ENCODE results near the gene LIFR.

Gene LIFR

DNA sequence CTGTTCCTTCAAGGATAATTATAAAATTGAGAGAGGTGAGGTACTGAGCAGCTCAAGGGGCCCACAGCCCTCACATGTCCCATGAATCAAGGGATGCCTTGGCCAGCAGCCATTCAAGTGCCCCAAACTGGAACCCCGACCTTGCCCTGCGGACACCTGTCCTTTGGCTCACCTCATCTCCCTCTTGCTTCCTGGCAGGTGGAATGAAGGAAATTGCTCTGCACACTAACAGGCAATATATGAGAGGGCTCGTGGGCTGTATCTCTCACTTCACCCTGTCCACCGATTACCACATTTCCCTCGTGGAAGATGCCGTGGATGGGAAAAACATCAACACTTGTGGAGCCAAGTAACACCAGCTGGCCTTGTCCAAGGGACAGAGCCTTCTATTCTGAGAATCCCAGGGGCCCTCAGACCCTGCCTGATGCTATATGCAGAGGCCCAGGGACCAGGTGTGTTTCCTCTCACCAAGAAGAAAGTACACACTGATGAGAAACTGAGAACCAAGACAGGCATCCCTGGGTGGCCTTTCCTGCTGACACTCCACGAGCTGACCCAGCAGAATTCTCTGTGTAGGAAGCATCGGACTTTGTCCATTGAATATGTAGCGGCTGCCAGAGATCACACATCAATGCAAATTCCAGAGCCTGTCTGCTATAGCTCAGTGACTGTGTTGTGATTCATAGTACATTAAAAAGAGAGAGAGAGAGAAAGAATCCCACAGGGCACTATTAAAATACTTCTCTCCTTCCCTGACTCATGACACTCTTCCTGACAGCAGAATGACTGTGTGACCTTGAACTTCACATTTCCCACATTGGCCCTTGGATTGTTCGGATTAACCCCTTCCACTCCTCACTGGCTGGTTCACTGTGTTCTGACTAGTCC is 92.6 kb downstream of the LIFR start:
- DNase-seq (ENCODE audit: low read depth), result no peak

DNA sequence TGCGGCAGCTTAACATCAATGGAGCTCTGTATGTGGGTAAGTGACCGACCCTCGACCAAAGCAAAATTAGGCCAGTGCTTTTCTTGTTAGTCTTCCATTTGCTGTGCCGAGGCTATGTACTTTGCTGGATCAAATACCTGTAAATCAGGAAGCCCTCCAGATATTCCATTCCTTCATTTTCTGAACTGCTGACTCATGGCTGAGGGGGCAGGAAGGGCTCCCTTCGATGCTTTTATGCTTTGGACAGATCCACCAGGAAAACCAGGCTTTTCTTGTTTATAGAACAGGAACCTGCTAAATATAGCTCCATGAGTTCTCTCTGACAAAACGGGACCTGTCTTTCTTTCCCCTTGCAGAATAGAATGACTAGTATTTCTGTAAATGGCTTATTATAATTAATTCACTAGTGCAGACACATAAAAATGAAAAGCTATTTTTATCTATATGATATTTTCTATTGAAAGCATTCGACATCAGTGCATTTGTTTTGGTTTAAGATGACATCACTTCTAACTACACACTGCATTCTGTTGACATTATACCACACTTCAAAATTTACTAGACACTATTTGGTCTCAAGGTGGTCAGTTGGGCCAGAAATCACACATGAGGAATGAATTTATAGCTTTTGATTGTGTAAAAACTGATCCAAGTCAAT is 93.3 kb downstream of the LIFR start:
- no peak for DNase-seq (ENCODE audit: low read depth)

DNA sequence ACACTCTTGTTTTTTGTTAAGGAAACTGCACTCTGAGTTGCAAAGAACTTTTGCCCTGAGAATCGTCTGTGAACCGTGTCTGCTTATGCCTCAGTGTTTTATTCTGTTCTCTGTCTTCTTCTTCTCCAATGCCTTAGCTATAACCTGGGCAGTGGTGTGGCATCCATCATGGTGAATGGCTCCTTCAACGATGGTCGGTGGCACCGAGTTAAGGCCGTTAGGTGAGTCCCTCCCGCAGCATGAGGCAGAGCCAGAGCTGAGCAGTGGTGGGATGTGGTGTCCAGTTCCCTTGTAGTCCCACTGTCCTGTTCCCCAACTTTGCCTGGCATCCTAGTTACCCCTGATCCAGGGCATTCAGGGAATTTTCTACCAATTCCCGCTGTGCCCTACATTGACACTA is 98.3 kb downstream of the LIFR start:
- no peak for DNase-seq (ENCODE audit: low read depth)

DNA sequence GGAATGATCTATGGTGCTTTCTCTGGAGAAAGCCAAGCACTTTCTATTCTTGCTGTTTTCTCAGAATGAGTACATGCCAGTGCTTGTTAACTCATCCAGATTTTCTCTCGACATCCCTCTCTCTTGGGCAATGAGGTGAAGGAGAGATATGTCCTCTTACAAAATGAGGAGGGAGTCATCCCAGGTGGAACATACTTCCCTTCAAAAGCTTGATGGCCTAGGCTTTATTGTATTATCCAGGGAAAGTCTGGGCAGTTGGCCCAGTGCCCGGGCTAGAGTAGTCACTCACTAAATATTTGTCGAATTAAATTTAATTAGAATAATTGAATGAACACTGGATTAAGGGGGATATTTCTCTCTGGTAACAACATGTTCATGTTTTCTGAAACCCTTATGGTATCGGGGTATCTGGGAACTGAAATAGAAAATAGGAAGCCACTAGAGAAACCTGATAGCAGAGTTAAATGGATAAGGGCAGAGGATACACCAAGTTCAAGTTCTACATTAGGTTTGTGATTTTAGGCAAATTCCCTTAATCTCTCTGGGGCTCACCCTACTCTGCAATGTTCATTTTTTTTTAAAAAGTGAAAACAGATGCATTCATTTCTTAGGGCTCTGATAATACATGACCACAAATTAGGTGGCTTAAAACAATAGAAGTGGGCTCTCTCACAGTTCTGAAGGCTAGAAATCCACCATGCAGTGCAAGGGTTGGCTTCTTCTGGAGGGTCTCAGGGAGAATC is 99.6 kb downstream of the LIFR start:
- DNase-seq (ENCODE audit: low read depth), result no peak

DNA sequence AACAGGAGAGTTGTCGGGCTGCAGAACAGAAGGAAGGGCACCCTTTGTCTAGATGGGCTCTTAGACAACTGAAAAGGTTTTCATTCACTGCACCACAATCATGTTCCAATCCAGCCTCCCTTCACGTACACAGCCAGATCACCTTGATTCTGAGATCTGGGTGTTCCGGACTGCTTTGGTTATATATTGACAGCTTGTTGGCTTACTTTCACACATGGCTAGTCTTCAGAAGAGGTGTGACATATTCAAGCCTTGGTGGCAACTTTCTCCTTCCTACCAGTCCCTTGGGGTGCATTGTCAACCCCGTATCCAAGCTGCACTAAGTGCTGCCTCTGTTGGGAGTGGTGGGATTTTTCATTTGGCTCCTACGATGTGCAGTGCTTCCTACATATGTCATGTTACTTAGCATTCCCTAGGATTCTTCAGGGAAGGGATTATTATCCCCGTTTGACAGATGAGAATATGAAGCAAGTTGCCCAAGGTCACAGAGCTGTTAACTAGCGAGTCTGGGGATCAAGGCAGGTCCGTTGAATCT is 100.6 kb downstream of the LIFR start:
- no peak for DNase-seq (ENCODE audit: low read depth)

DNA sequence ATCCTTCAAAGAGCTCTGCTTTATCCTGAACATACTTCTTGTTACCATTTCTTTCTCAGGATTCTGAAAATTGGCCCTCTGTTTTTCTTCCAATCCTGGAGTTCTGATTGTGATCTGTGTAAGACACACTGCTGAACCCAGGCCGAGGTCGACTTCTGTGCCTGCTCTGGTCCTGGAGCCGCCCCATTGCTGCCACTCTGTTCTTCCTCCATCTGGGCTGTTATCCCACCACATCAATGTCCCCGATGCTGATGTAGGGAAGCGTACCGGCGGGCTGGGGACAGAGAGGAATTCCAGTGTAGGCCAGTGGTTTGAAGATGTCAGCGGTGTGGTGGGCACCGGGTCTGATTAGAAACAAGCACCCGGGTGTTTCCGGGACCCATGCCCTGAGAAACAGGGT is 102.5 kb downstream of the LIFR start:
- no peak for DNase-seq (ENCODE audit: low read depth)

DNA sequence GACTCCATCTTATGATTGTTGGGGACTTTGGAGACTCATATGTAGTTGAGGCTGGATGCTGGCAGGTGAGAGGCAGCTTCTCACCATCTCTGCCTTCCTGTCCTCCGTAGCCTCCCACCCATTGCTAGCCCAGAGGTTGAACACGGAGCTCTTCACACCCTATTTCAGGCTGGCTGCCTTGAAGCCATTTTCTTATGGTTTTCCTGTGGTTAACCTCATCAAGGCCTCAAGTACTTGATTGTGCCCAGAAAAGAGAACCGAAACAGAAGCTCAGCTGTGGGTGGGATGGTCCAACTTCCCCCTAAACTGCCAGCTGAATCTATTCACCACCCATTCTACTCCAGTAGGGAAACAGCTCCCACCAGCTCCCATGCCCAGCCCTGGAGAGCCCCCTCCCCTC is 102.9 kb downstream of the LIFR start:
- DNase-seq (ENCODE audit: low read depth), result peak; percentile 10

DNA sequence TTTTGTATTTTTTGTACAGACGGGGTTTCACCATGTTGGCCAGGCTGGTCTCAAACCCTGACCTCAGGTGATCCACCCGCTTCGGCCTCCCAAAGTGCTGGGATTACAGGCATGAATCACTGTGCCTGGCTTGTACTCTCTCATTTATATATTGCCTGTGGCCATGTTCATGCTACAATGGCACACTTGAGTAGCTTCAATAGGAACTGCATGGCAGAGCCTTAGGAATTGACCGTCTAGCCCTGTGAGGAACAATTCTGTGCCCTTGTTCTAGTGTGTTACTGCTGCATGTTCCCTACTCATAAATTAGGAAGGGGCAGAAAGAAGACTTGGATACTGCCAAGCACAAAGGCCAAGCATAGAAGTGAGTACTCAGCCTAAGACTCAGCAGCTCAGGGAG is 104.2 kb downstream of the LIFR start:
- DNase-seq (ENCODE audit: low read depth), result no peak

DNA sequence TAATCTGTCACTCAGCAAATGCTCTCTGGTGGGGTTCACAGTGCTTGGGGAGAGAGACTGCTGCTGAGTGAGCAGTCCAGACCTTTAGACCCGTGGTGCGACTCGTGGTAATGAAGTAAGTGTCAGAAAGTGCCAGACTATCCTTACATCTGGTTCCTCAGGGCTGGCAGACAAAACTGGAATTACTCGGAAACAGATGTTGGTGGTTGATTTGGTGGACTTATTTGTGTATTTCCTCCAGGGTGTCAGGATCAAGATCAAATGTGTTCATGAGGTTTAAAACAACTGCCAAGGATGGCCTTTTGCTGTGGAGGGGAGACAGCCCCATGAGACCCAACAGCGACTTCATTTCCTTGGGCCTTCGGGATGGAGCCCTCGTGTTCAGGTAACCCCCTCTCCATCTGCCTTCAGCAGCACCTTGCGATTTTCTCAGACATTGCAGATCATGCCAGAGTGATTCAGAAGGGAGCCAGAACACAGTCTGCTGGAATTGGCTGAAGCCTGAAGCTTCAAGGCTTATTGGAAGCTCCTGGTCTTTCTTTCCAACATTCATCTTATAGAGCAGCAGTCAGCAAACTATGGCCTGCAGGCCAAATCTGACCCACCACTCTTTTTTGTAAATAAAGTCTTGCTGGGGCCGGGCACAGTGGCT is 105.2 kb downstream of the LIFR start:
- no peak for DNase-seq (ENCODE audit: low read depth)

DNA sequence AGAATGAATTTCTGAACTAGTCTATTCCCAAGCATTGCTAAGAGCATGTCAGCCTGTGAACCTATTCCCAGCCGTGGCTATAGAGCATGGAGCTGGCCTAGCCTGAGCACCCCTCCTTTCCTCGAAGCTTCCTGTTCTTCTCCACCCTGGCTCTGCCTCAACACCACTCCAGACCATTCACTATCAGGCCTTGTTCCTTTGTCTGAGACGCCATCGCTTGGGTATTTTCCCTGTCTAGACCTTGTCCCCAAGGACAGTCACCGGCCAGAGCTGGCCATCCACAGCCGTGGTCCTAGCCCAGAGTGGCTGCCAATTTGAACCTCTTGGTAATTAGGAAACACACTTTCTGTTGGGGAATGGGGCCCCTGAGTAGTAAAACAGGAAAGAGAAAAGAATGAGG is 105.8 kb downstream of the LIFR start:
- DNase-seq (ENCODE audit: low read depth), result no peak

DNA sequence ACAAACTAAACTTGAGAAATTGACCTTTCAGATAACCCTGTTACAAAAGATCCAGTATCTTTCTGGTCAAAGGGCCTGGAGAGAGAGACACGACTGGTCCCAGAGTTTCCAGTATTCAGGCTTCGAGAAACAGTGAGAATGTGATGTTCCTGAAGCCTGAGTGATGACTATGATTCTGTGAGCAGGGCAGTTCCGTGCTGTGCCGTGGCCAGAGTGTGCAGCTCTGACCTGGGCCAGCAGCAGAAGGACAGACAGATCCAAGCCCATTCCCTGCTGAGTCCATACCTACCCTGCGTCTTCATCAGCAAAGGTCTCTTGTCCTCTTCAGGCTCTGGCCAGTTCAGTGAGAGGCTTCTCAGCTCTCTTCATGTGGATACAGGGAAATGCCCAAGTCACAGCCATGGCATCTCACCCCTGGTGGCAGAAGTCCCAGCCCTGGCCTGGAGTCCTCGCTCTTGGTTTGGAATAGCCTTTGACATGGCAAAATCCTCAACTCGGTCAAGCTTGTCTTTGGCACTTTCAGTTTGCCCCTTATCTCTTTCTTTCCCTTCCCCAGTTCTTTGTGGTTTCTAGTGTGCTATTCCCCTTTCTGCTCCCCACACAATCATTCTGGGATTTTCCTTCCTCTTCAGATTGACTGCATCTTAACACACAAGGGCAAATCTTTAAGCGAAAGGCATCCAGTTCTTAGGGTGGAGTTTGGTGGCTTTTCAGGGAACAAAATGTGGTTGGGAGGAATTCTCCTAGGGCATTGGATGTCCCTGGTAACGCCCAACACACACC is 107.7 kb downstream of the LIFR start:
- no peak for DNase-seq (ENCODE audit: low read depth)

DNA sequence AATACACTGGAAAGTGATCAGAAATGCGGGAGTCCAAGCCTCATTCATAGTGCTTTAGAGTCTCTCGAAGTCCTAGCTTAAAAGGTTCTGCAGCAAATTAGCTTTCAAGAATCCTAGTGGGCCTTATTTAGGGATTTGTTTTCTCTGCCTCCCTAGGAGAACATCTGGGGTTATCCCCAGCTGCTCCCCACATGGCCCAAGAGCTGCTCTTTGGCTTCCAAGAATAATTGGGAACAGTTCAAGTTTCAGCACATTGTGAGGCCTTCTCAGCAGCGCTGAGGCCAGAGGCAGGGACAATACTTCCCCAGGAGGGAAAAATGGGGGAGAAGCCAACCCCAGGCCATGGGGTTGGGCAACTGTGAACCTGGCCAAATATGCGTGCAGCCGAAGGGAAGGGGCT is 108.7 kb downstream of the LIFR start:
- no peak for DNase-seq (ENCODE audit: low read depth)

DNA sequence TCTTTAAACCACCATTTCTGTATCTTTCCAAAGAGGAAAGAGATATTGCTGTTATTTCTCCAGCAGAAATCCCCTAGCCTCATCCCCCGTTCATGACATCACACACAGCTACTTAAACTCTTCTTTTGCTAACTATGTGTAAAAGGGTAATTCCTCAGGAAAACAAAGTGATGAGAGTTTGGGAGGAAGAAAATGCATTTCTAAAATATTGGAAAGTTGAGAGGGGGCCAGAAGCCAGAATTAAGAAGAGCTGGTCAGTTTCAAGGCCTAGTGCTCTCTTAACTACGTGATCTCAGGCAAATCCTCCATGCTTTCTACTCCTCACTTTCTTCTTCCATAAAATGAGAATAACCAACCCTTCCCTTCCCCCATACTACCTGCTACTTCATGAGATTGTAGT is 109.4 kb downstream of the LIFR start:
- DNase-seq (ENCODE audit: low read depth), result no peak

DNA sequence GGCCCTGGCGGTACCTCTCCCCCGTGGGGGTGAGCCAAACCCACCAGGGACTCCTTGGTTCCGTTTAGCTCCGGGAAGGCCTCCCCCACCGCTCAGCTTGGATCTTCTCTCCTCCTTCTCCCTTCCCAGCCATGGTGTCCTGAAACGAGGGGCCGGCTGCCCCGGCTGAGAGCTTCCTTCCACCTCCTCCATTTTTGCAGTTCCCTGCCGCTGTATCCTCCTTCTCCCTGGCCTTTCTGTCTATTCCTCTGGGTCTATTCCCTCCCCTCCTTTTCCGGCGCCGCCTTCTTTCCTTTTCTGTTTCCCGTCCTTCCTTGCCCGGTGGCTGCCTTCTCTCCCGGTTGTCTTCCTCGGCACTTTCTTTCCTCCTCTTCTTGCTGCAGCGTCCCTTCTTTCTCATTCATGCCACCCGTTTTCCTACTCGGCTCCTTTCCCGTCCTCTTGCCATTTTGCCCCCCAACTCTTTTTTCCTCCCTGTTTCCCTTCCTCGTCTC is 110.4 kb downstream of the LIFR start:
- DNase-seq (ENCODE audit: low read depth), result no peak

DNA sequence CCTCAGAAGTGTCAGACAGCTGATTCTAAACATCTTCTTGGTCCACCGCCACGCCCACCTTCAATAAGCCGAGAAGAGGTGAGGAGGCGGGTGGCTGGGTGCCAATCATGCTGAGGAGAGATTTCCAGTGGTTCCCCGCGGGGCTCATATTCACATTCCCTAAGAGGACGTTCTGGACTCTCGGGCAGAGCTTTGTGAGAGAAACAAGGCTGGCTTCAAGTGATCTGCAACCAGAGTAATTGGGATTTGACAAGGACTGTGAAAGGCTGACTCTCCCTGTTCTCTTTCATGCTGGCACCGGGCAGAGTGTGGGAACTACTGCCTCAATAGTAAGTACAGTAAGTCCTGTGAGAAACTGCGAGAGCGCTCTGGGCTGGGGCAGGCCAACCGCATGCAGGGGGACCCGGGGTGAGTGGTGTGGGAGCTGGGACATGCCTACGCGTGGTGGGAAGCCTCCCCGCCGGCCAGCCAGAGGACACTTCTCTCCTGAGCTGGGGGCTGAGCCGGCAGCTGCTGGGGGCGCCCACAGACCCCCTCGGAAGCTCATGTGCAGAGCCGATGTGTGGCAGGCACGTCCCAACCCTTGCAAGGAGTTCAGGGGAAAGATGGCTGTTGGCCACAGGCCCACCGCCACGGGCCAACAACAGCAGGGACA is 110.9 kb downstream of the LIFR start:
- DNase-seq (ENCODE audit: low read depth), result no peak

DNA sequence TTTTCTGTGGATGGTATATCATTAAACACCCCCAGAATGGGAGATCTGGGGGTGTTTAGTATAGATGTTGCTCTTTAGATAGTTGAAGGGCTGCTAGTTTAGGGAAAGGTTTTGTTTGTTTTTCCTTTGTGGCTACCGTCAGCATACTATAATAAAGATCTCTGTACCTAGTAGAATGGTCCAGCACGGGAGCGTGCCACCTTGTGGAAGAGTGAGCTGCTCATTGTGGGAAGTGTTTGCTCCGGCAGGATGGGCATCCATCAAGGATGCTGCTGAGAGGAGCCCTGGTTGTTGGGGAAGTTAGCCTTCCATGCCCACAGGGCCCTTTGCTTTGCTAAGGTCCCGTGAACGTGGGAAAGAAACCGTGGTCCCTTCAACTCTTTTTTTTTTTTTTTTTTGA is 113.1 kb downstream of the LIFR start:
- DNase-seq (ENCODE audit: low read depth), result no peak

DNA sequence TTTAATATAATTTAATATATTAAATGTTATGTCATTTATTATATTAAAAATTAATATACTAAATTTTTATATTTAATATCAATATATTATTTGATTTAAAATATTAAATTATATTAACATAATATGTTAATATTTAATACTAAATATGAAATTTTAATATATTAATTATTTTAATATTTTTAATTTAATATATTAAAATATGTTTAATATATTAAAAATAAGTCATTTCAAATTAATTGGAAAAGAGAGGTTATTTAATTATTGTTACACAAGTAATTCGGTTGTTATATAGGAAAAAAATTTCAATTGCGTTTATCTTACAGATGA is 114.2 kb downstream of the LIFR start:
- no peak for DNase-seq (ENCODE audit: low read depth)

DNA sequence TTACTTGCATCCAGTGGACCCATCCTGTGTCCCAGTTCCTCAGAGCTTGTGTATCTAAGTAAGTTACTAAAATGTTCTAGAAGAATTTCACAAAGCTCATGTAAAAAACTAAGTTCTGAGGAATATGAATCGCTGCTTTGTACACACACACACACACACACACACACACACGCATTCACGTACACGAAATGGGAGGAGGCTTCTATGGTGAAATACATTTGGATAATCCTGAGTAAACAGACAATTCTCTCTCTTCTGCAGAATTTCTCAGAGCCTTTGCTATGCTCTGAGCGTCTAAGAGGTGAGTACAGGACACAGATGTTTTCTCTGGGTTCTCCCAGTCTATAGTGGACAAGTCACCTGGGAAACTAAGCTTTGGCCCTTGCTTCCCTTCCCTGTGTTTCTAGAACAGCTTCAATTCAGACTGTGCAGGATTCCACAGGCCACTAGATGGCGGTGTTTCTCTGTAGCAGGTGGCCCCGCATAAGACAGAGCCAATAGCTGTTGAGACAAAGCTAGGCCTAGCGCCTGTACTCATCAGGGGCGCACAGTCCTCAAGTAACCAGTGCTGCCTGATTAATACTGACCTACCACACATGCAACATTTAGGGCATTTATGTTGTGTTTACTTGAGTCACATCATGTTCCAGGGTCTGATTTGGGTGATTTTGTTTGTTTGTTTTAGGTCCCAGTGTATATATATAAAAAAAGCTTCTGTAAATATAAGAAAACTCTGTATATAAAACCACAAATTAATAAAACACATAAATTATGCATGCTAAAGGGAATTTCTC is 114.8 kb downstream of the LIFR start:
- peak; percentile 57 for DNase-seq (ENCODE audit: low read depth)

DNA sequence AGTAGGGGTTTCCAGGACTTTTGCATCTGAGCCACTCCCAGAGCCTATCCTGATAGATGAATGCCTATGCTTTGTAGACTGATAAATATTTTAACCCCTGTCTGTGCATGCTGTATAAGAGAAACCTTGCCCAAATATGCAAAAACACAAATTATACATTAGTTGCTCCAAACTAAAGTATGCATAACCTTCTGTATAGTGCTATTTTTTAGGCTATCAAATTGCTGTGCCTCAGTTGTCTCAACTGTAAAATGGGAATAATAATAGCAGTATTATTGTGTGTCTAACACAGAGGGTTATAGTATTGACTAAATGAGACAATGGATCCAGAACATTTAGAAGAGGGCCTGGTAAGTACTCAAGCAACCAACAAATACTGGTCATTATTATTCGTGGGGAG is 117.7 kb downstream of the LIFR start:
- no peak for DNase-seq (ENCODE audit: low read depth)

All from activated T-helper 1 cell treated with Interleukin-2 at 50 U/mL for 16 hours (primary cell).